Loucy (cell line): ENCODE data around the gene CDK3.

Experiments
- CTCF ChIP-seq: fragments of 200-600 bp; sonication (generic); conservative IDR thresholded peaks from 2 replicates; pipeline ENCODE4 v1.5.1; 2014; ENCODE audit warnings: mild to moderate bottlenecking, antibody characterized with exemption, low read length
- EZH2phosphoT487 ChIP-seq: fragments of 200-600 bp; IDR thresholded peaks from 2 replicates; pipeline ENCODE4 v1.6.1; 2018; ENCODE audit warnings: antibody characterized with exemption, mild to moderate bottlenecking, moderate library complexity, borderline replicate concordance

GRCh38 chr17:76023900-76024237 lies 23.2 kb downstream of the CDK3 start:
- TF ChIP-seq CTCF (no peak), EZH2phosphoT487 (no peak)
